Endothelial cell (in vitro differentiated cells): Measurements from ENCODE around the gene ETFA. TPM values are rescaled to one million over a fixed set of nuclear protein-coding genes. Genes with fewer than 3 reads are reported as not detected.
"Not testable (repeated sequence)": the region's sequence is repeated elsewhere in the genome, so short reads cannot be mapped to it uniquely, and the experiment has no call there.

Experiments
- DNase-seq: peaks from one replicate; pipeline ENCODE4 v3.0.0; 2021; ENCODE audit warnings: low spot score
- H3K27ac Mint-ChIP-seq: one replicate; pipeline ENCODE4 v1.8.0; 2021; ENCODE audit warnings: mixed read lengths, inconsistent platforms; ENCODE audit not compliant: unreplicated experiment
- H3K27me3 Mint-ChIP-seq: one replicate; pipeline ENCODE4 v1.8.0; 2021; ENCODE audit warnings: mild to moderate bottlenecking, moderate library complexity, mixed read lengths, inconsistent platforms; ENCODE audit not compliant: unreplicated experiment
- H3K36me3 Mint-ChIP-seq: one replicate; pipeline ENCODE4 v1.8.0; 2021; ENCODE audit warnings: mild to moderate bottlenecking, low read depth, mixed read lengths, inconsistent platforms; ENCODE audit not compliant: unreplicated experiment
- H3K4me1 Mint-ChIP-seq: one replicate; pipeline ENCODE4 v1.8.0; 2021; ENCODE audit warnings: mild to moderate bottlenecking, mixed read lengths, inconsistent platforms; ENCODE audit not compliant: unreplicated experiment
- H3K4me3 Mint-ChIP-seq: one replicate; pipeline ENCODE4 v1.8.0; 2021; ENCODE audit warnings: mild to moderate bottlenecking, mixed read lengths, inconsistent platforms; ENCODE audit not compliant: unreplicated experiment
- H3K9me3 Mint-ChIP-seq: one replicate; pipeline ENCODE4 v1.8.0; 2021; ENCODE audit warnings: mixed read lengths, inconsistent platforms; ENCODE audit not compliant: unreplicated experiment
- total RNA-seq: library from RNA; stranded (reverse); fragmentation: NEBNext Ultra II Directional; extraction: Animal tissue kit (Norgen Biotek cat#: 25700); gene quantifications from one replicate; pipeline ENCODE4 v1.2.1, GENCODE V29; 2021; ENCODE audit not compliant: unreplicated experiment
- TF ChIP-seq, protein P1 (sequence below): fragments of 200-600 bp; sonication (generic); IDR thresholded peaks from one replicate; pipeline ENCODE4 v1.5.0; 2021; ENCODE audit warnings: antibody characterized with exemption; ENCODE audit not compliant: unreplicated experiment

ETFA gene
- total RNA-seq, 1 donor from 2014 or later, result 103 TPM

DNA sequence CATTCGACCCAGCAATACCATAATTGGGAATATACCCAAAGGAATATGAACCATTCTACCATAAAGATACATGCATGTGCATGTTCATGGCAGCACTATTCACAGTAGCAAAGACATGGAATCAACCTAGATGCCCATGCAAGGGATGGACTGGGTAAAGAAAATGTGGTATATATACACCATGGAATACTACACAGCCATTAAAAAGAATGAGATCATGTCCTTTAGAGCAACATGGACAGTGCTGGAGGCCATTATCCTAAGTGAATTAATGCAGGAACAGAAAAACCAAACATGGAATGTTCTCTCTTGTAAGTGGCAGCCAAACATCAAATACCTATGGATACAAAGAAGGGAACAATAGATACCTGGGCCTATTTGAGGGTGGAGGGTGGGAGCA lies 7.4 kb downstream of the ETFA start:
- Mint-ChIP-seq H3K36me3 (no peaks in the 10 kb centered on the region), H3K4me3 (no peak overlapping the region), H3K27me3 (no peaks in the 10 kb centered on the region), H3K4me1 (no peaks in the 10 kb centered on the region), H3K27ac (no peak overlapping the region), H3K9me3 (no peaks in the 10 kb centered on the region)
- no peak for DNase-seq
- TF ChIP-seq, protein P1, sequence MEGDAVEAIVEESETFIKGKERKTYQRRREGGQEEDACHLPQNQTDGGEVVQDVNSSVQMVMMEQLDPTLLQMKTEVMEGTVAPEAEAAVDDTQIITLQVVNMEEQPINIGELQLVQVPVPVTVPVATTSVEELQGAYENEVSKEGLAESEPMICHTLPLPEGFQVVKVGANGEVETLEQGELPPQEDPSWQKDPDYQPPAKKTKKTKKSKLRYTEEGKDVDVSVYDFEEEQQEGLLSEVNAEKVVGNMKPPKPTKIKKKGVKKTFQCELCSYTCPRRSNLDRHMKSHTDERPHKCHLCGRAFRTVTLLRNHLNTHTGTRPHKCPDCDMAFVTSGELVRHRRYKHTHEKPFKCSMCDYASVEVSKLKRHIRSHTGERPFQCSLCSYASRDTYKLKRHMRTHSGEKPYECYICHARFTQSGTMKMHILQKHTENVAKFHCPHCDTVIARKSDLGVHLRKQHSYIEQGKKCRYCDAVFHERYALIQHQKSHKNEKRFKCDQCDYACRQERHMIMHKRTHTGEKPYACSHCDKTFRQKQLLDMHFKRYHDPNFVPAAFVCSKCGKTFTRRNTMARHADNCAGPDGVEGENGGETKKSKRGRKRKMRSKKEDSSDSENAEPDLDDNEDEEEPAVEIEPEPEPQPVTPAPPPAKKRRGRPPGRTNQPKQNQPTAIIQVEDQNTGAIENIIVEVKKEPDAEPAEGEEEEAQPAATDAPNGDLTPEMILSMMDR, result no peak

DNA sequence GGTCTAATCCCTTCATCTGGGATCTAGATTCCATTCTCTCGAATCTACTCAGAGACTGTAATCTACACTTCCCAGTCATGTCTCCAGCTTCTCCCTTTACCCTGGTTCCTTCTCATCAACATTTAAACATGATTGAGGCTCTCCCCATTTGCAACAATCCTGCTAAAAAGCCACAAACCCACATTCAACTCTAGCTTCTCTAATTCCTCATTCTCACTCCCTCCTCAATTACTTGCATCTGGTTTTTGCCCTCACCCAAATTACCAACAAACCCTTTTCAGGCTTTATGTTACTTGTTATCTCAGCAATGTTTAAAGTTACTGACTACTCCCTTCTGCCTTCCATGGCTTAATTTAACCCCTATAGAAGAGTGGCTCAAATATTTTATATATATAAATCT lies 11.5 kb downstream of the ETFA start:
- no peaks in the 10 kb centered on the region for H3K9me3 Mint-ChIP-seq
- H3K4me1 Mint-ChIP-seq, result no peaks in the 10 kb centered on the region
- H3K36me3 Mint-ChIP-seq, result no peaks in the 10 kb centered on the region
- no peak overlapping the region for H3K4me3 Mint-ChIP-seq
- no peak overlapping the region for H3K27ac Mint-ChIP-seq
- DNase-seq, result no peak
- TF ChIP-seq, protein P1, result no peak
- H3K27me3 Mint-ChIP-seq, result no peaks in the 10 kb centered on the region

DNA sequence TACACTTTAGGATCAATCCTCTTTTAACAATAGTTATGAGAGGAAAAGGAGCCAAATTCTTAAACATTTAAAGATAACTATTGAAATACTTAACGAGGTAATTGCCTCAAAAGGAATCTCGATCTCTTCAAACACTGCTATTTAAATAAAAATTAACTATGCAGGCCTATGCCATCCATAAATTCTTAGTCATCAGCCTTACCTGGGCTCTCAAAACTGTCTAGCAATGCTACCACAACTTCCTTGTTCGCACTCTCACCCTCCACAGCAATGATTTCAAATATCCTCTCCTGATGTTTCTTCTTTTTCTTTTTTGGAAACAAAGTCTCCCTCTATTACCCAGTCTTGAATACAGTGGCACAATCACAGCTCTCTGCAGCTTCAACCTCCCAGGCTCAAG lies 12.3 kb downstream of the ETFA start:
- H3K9me3 Mint-ChIP-seq, result no peaks in the 10 kb centered on the region
- no peaks in the 10 kb centered on the region for H3K36me3 Mint-ChIP-seq
- no peaks in the 10 kb centered on the region for H3K4me1 Mint-ChIP-seq
- no peaks in the 10 kb centered on the region for H3K27me3 Mint-ChIP-seq
- no peak overlapping the region for H3K4me3 Mint-ChIP-seq
- H3K27ac Mint-ChIP-seq, result peak overlapping the region; percentile 53
- DNase-seq, result no peak
- TF ChIP-seq, protein P1, result no peak

DNA sequence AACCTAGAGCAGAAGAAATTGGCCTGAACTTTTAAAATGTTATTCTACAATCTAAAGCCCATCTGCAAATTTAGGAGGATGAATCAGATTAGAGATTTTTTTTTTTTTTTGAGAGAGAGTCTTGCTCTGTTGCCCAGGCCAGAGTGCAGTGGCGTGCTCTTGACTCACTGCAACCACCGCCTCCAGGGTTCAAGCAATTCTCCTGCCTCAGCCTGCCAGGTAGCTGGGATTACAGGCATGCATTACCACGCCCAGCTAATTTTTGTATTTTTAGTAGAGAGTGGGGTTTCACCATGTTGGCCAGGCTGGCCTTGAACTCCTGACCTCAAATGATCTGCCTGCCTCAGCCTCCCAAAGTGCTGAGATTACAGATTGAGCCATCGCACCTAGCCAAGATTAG lies 13.3 kb downstream of the ETFA start:
- H3K27me3 Mint-ChIP-seq, H3K27ac Mint-ChIP-seq, DNase-seq, H3K9me3 Mint-ChIP-seq, H3K4me1 Mint-ChIP-seq, H3K4me3 Mint-ChIP-seq, H3K36me3 Mint-ChIP-seq: not testable (repeated sequence)

DNA sequence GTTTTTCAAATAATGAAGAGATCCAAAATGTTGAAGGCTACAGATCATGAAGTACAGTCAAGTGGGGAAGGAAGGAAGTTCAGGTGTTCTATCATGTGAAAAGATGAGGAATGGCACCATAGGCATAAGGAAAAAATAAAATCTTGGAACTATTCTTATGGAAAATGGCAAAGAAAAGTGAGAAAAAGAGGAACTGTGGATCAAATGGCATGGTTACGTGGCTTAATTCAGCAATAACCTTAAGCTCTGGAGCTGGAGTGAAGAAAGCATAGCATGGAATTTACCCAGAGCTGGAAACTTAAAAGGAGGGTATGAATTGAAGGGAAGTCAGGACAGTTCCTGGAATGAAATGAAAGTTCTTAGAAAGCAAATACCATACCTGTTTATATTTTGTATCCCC lies 14.4 kb downstream of the ETFA start:
- no peaks in the 10 kb centered on the region for H3K36me3 Mint-ChIP-seq
- TF ChIP-seq, protein P1, result no peak
- no peaks in the 10 kb centered on the region for H3K27me3 Mint-ChIP-seq
- H3K4me3 Mint-ChIP-seq, result no peak overlapping the region
- DNase-seq, result no peak
- H3K9me3 Mint-ChIP-seq, result no peaks in the 10 kb centered on the region
- H3K4me1 Mint-ChIP-seq, result no peaks in the 10 kb centered on the region
- no peak overlapping the region for H3K27ac Mint-ChIP-seq

DNA sequence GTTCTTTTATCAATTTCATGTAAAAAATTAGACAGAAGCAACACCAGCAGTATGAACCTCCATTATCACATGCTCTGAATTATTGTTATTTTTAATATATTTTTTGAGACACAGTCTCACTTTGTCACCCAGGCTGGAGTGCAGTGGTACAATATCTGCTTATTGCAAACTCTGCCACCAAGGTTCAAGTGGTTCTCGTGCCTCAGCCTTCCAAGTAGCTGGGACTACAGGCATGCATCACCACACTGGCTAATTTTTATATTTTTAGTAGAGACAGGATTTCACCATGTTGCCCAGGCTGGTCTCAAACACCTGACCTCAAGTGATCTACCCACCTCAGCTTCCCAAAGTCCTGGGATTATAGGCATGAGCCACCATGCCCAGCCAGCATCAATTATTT lies 16.8 kb downstream of the ETFA start:
- not testable (repeated sequence) for H3K4me1 Mint-ChIP-seq, H3K4me3 Mint-ChIP-seq, H3K27me3 Mint-ChIP-seq, H3K36me3 Mint-ChIP-seq, H3K27ac Mint-ChIP-seq, DNase-seq, H3K9me3 Mint-ChIP-seq
